PC-9 (cell line): ENCODE measurements around the gene MYLK. TPM values are rescaled to one million over a fixed set of nuclear protein-coding genes. Genes with fewer than 3 reads are reported as not detected.

Experiments used
- BruUV-seq: library from RNA; stranded (reverse); fragments of 400-500 nt; replicated peaks from 2 replicates; lab custom pipeline; 2021; lab: Mats Ljungman, UMichigan
- CTCF ChIA-PET: fragments of 300-600 bp; sonication (Branson Sonifier 250); formaldehyde crosslinking; loops from one replicate; lab custom pipeline; 2022; ENCODE audit warnings: antibody characterized with exemption; lab: Charles Lee
- POLR2A ChIA-PET: fragments of 300-600 bp; sonication (Branson Sonifier 250); formaldehyde crosslinking; loops from one replicate; lab custom pipeline; 2022; ENCODE audit warnings: antibody characterized with exemption; ENCODE audit not compliant: unreplicated experiment; lab: Charles Lee
- DNase-seq, 2 experiments: peaks; one replicate each; pipeline versions ENCODE4 v3.0.0 to v3.0.0-alpha.2; 2015 to 2022; ENCODE audit warnings: mixed read lengths in 1 of 2
- H2AFZ ChIP-seq: fragments of 200-600 bp; sonication (generic); 2 replicates; pipeline ENCODE4 v1.8.1; 2017; ENCODE audit warnings: antibody characterized with exemption
- H3F3A ChIP-seq: fragments of 200-600 bp; sonication (generic); 2 replicates; pipeline ENCODE4 v1.8.1; 2017; ENCODE audit warnings: antibody characterized with exemption, mild to moderate bottlenecking, low read depth; ENCODE audit not compliant: insufficient read depth
- H3K27ac ChIP-seq: fragments of 200-600 bp; sonication (generic); 2 replicates; pipeline ENCODE4 v1.6.1; 2016; ENCODE audit warnings: mixed run types
- H3K27me3 ChIP-seq: fragments of 200-600 bp; sonication (generic); 2 replicates; pipeline ENCODE4 v1.6.1; 2016; ENCODE audit warnings: low read depth, mixed run types; ENCODE audit not compliant: insufficient read depth
- H3K36me3 ChIP-seq: fragments of 200-600 bp; sonication (generic); 2 replicates; pipeline ENCODE4 v1.6.1; 2016; ENCODE audit warnings: low read depth, mixed run types
- H3K4me1 ChIP-seq: fragments of 200-600 bp; sonication (generic); replicated peaks from 2 replicates; pipeline ENCODE4 v1.6.1; 2016; ENCODE audit warnings: mixed run types; ENCODE audit not compliant: insufficient read depth
- H3K4me2 ChIP-seq: fragments of 200-600 bp; sonication (generic); 2 replicates; pipeline ENCODE4 v1.6.1; 2017; ENCODE audit warnings: mixed run types
- H3K4me3 ChIP-seq: fragments of 200-600 bp; sonication (generic); 2 replicates; pipeline ENCODE4 v1.6.1; 2016; ENCODE audit warnings: mixed run types
- H3K79me2 ChIP-seq: fragments of 200-600 bp; sonication (generic); 2 replicates; pipeline ENCODE4 v1.6.1; 2017; ENCODE audit warnings: low read depth, mixed run types
- H3K9me2 ChIP-seq: fragments of 200-600 bp; sonication (generic); 2 replicates; pipeline ENCODE4 v1.8.1; 2017; ENCODE audit warnings: mild to moderate bottlenecking; ENCODE audit not compliant: insufficient read depth
- H3K9me3 ChIP-seq: fragments of 200-600 bp; sonication (generic); 2 replicates; pipeline ENCODE4 v1.8.1; 2016; ENCODE audit warnings: low read depth; ENCODE audit not compliant: insufficient read depth
- H4K20me1 ChIP-seq: fragments of 200-600 bp; sonication (generic); 2 replicates; pipeline ENCODE4 v1.8.1; 2017; ENCODE audit not compliant: insufficient read depth
- EZH2 ChIP-seq: fragments of 200-600 bp; sonication (generic); IDR thresholded peaks from 2 replicates; pipeline ENCODE4 v1.8.0; 2017; ENCODE audit warnings: antibody characterized with exemption, low read depth
- intact Hi-C: fragments of 100-400 bp; cut with micrococcal nuclease; formaldehyde crosslinking; loops from one replicate; pipeline ENCODE4 v1.10.0; 2022; ENCODE audit not compliant: unreplicated experiment
- total RNA-seq: library from RNA; stranded (reverse); gene quantifications from 2 replicates; pipeline ENCODE4 v1.2.3, GENCODE V29; 2021
- TF ChIP-seq, protein P1 (sequence below): fragments of 200-600 bp; sonication (generic); conservative IDR thresholded peaks from 2 replicates; pipeline ENCODE4 v1.6.1; 2017; ENCODE audit warnings: mixed run types, antibody characterized with exemption, mild to moderate bottlenecking, moderate library complexity

MYLK gene
- total RNA-seq, 1 experiment from 2014 or later: 0.72 TPM

DNA sequence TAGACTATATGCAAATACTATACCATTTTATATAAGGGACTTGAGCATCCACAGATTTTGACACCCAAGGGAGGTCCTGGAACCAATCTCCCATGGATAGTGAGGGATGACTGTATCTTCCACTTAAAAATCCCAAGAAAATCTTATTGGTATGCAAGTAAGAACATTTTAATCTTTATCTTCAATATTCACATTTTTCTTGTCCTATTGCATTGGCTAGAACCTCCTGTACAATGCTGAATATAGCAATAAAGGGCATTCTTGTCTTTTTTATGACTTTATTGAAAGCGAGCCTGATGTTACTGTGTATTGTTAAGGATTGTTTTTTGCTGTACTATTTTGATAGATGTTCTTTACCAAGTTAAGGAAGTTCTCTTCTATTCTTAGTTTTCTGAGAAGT lies 36.9 kb downstream of the MYLK start:
- CTCF ChIA-PET: no interaction called here
- POLR2A ChIA-PET: no interaction called here
- TF ChIP-seq, protein P1, sequence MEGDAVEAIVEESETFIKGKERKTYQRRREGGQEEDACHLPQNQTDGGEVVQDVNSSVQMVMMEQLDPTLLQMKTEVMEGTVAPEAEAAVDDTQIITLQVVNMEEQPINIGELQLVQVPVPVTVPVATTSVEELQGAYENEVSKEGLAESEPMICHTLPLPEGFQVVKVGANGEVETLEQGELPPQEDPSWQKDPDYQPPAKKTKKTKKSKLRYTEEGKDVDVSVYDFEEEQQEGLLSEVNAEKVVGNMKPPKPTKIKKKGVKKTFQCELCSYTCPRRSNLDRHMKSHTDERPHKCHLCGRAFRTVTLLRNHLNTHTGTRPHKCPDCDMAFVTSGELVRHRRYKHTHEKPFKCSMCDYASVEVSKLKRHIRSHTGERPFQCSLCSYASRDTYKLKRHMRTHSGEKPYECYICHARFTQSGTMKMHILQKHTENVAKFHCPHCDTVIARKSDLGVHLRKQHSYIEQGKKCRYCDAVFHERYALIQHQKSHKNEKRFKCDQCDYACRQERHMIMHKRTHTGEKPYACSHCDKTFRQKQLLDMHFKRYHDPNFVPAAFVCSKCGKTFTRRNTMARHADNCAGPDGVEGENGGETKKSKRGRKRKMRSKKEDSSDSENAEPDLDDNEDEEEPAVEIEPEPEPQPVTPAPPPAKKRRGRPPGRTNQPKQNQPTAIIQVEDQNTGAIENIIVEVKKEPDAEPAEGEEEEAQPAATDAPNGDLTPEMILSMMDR: no peak
- no peak for TF ChIP-seq EZH2
- no peak overlapping the region for H3K27ac ChIP-seq
- peaks cover 8% of the 10 kb centered on the region; the same call in 1 of the 2 replicates for H3K9me3 ChIP-seq
- no peak overlapping the region for H2AFZ ChIP-seq
- intact Hi-C loops: no loop called here
- H3K36me3 ChIP-seq: no peaks in the 10 kb centered on the region
- no peaks in the 10 kb centered on the region for H4K20me1 ChIP-seq
- H3K4me3 ChIP-seq: no peak overlapping the region
- no peaks in the 10 kb centered on the region for H3K79me2 ChIP-seq
- no TSS peak for BruUV-seq
- DNase-seq: no peak
- H3K4me2 ChIP-seq: no peak overlapping the region
- no peaks in the 10 kb centered on the region for H3F3A ChIP-seq
- no peaks in the 10 kb centered on the region for H3K9me2 ChIP-seq
- H3K27me3 ChIP-seq: no peaks in the 10 kb centered on the region
- no peaks in the 10 kb centered on the region for H3K4me1 ChIP-seq

DNA sequence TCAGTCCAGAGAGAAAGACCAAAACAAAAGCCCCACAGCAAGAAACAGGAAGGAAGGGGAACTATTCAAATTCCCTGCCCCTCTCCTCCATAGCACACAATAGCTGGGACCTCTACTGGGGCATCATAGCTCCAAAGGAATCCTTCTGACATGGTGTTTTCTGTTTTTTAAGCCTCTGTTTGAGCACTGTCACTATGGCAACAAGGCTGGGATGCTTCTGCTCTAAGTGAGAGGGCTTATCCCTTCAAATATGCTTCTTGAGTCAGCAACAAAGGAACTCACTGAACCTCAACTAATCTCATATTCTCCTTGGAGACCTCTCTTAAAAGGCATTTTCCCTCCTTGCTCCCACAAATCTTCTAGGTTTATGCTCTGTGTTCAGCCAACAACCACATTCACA lies 40.5 kb downstream of the MYLK start:
- intact Hi-C loops: no loop called here
- CTCF ChIA-PET: no interaction called here
- H3K4me1 ChIP-seq: no peaks in the 10 kb centered on the region
- H4K20me1 ChIP-seq: no peaks in the 10 kb centered on the region
- no peaks in the 10 kb centered on the region for H3K27me3 ChIP-seq
- no peaks in the 10 kb centered on the region for H3F3A ChIP-seq
- H3K79me2 ChIP-seq: no peaks in the 10 kb centered on the region
- no peak overlapping the region for H3K4me3 ChIP-seq
- no peak overlapping the region for H3K27ac ChIP-seq
- peaks cover 9% of the 10 kb centered on the region for H3K9me3 ChIP-seq
- no peaks in the 10 kb centered on the region for H3K9me2 ChIP-seq
- H3K4me2 ChIP-seq: no peak overlapping the region
- POLR2A ChIA-PET: no interaction called here
- no peak for TF ChIP-seq EZH2
- TF ChIP-seq, protein P1: no peak
- H2AFZ ChIP-seq: no peak overlapping the region
- no peaks in the 10 kb centered on the region for H3K36me3 ChIP-seq
- no peak for DNase-seq
- no TSS peak for BruUV-seq

DNA sequence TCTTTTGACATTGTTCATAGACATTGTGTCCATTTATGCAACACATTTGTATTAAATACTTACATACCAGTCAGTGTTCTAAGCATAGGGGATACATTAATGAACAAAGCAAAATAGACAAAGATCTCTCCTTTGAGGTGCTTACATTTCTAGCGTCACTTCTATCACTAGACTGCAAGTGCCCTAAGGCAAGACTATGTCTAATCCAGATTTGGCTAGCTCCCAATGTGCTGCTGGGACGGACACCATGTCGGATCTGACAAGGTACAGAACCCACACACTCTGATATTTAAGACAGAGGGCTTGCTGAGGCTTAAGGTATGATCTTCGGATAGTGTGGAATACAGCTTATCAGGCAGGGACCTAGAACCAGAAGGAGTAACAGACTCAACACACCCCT lies 41.4 kb downstream of the MYLK start:
- no peak for DNase-seq

More for the DNA sequence above, 41.4 kb downstream of the MYLK start:
- TF ChIP-seq, protein P1: no peak
- TF ChIP-seq EZH2: no peak
- H4K20me1 ChIP-seq: no peaks in the 10 kb centered on the region
- H3K4me3 ChIP-seq: no peak overlapping the region
- H3K9me3 ChIP-seq: peaks cover 10% of the 10 kb centered on the region
- no peaks in the 10 kb centered on the region for H3F3A ChIP-seq
- H2AFZ ChIP-seq: no peak overlapping the region
- no peaks in the 10 kb centered on the region for H3K4me1 ChIP-seq
- H3K27ac ChIP-seq: no peak overlapping the region
- no TSS peak for BruUV-seq
- no peaks in the 10 kb centered on the region for H3K27me3 ChIP-seq
- H3K79me2 ChIP-seq: no peaks in the 10 kb centered on the region
- H3K36me3 ChIP-seq: no peaks in the 10 kb centered on the region
- ChIA-PET POLR2A (no interaction called here), CTCF (no interaction called here)
- no peaks in the 10 kb centered on the region for H3K9me2 ChIP-seq
- intact Hi-C loops: no loop called here
- H3K4me2 ChIP-seq: no peak overlapping the region
